Measurements from ENCODE around the gene ASGR2. TPM values are rescaled to one million over a fixed set of nuclear protein-coding genes. Genes with fewer than 3 reads are reported as not detected.

The ASGR2 gene
- total and polyA plus RNA-seq, 7 donors: 0.04 to 0.62 (median 0.29) TPM; not detected in 3

- no peak for DNase-seq
- Histone ChIP-seq H3K4me1 (no peaks in the 10 kb centered on the region), H3K36me3 (ENCODE audit: insufficient read depth in 1 of 2, low read depth in 1 of 2) (no peaks in the 10 kb centered on the region), H3K4me3 (no peak overlapping the region), H3K9me3 (no peaks in the 10 kb centered on the region), H3K27ac (no peak overlapping the region), H3K27me3 (ENCODE audit: insufficient read depth in 3 of 3, low read length in 2 of 3) (peaks cover 0 to 44% (median 10%) of the 10 kb centered on the region in 3 donors)
- intact Hi-C loops (cut with DNase I): no loop called here
- no peak for ATAC-seq
- no peak for TF ChIP-seq CTCF (IDR thresholded peaks at IDR 0.05)
- WGBS, 3 donors: 69 to 71% (median 70%) methylated on average over 9 of the region's 9 CpGs
Observed at GRCh38 chr17:7108981-7109380, 5.6 kb downstream of the ASGR2 start.

GRCh38 chr17:7108560-7108925, 6.1 kb downstream of the ASGR2 start:
- no peak overlapping the region for H3K4me3 ChIP-seq
- no peaks in the 10 kb centered on the region for H3K9me3 ChIP-seq
- no peaks in the 10 kb centered on the region for H3K36me3 ChIP-seq (ENCODE audit: insufficient read depth in 1 of 2, low read depth in 1 of 2)
- no peak for DNase-seq
- 78 to 86% (median 85%) methylated on average over 6 to 10 of the region's 10 CpGs for WGBS, 3 donors
- H3K27me3 ChIP-seq (ENCODE audit: insufficient read depth in 3 of 3, low read length in 2 of 3): peaks cover 0 to 44% (median 10%) of the 10 kb centered on the region in 3 donors
- intact Hi-C loops (cut with DNase I): no loop called here
- H3K4me1 ChIP-seq: no peaks in the 10 kb centered on the region
- no peak overlapping the region for H3K27ac ChIP-seq
- ATAC-seq: no peak
- TF ChIP-seq CTCF (IDR thresholded peaks at IDR 0.05): no peak

GRCh38 chr17:7107795-7108559, 6.6 kb downstream of the ASGR2 start:
- H3K27me3 ChIP-seq (ENCODE audit: insufficient read depth in 3 of 3, low read length in 2 of 3): peaks cover 0 to 44% (median 8%) of the 10 kb centered on the region in 3 donors
- DNase-seq: no peak
- H3K4me1 ChIP-seq: no peaks in the 10 kb centered on the region
- intact Hi-C loops (cut with DNase I): no loop called here
- no peaks in the 10 kb centered on the region for H3K36me3 ChIP-seq (ENCODE audit: insufficient read depth in 1 of 2, low read depth in 1 of 2)
- H3K4me3 ChIP-seq: no peak overlapping the region
- H3K27ac ChIP-seq: no peak overlapping the region
- H3K9me3 ChIP-seq: no peaks in the 10 kb centered on the region
- no peak for TF ChIP-seq CTCF (IDR thresholded peaks at IDR 0.05)
- ATAC-seq: no peak
- WGBS, 3 donors: 75 to 80% (median 76%) methylated on average over 32 of the region's 32 CpGs

- DNase-seq (no peak), ATAC-seq (no peak)
- Histone ChIP-seq H3K36me3 (ENCODE audit: insufficient read depth in 1 of 2, low read depth in 1 of 2) (no peaks in the 10 kb centered on the region), H3K27me3 (ENCODE audit: insufficient read depth in 3 of 3, low read length in 2 of 3) (peaks cover 0 to 40% (median 9%) of the 10 kb centered on the region in 3 donors), H3K4me3 (no peak overlapping the region), H3K9me3 (no peaks in the 10 kb centered on the region), H3K4me1 (no peaks in the 10 kb centered on the region), H3K27ac (no peak overlapping the region)
- WGBS, 3 donors: 49 to 59% (median 55%) methylated on average over 20 of the region's 20 CpGs
- intact Hi-C loops (cut with DNase I): no loop called here
- no peak for TF ChIP-seq CTCF (IDR thresholded peaks at IDR 0.05)
Observed at GRCh38 chr17:7107012-7107754, 7.4 kb downstream of the ASGR2 start.

Data from psoas muscle (tissue), 8 donors.